Measurements from ENCODE around the gene TMPRSS3.

TMPRSS3 gene

GRCh38 chr21:42377951-42378340, 17.9 kb downstream of the TMPRSS3 start:
- TF ChIP-seq ZFP3 (CRISPR knock-in tag; IDR thresholded peaks at IDR 0.05) (no peak), RARB (CRISPR knock-in tag; IDR thresholded peaks at IDR 0.05) (no peak), ISL1 (CRISPR knock-in tag; IDR thresholded peaks at IDR 0.05) (no peak), OSR1 (CRISPR knock-in tag; IDR thresholded peaks at IDR 0.05) (no peak), POU6F1 (CRISPR knock-in tag; IDR thresholded peaks at IDR 0.05; ENCODE audit: borderline replicate concordance, low read depth) (no peak), CSDC2 (CRISPR knock-in tag; IDR thresholded peaks at IDR 0.05) (no peak)
- no peak for ATAC-seq

DNA sequence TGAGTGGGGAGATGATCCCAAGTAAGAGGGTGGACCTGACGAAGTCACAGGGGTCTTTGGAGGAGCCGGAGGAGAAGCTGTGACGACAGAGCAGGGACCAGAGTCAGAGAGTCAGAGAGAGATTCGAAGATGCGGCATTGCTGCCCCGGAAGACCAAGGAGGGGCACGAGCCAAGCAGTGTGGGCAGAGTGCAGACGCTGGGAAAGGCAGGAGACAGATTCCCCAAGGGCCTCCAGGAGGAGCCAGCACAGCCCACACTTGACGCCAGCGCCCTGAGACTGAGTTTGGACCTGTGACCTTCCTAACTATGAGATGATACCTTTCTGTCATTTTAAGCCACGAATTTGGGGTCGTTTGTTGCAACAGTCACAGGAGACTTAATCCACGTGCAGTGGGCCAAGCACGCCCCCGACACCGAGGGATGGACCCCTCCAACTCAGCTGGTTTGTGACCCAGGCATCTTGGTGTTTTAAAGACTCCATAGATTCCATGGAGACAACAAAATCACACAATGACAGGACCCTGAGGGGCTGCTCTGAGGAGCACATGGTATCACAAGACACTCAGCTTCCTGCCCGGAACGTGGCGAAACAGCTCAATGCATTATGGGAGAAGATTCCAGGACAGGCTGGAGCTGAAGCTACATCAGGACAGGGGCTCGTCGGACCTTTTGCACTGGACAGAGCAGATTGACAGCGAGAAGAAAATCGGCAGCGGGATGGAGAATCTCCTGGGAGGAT, 18.5 kb downstream of the TMPRSS3 start:
- ATAC-seq, result no peak
- TF ChIP-seq, protein P1, sequence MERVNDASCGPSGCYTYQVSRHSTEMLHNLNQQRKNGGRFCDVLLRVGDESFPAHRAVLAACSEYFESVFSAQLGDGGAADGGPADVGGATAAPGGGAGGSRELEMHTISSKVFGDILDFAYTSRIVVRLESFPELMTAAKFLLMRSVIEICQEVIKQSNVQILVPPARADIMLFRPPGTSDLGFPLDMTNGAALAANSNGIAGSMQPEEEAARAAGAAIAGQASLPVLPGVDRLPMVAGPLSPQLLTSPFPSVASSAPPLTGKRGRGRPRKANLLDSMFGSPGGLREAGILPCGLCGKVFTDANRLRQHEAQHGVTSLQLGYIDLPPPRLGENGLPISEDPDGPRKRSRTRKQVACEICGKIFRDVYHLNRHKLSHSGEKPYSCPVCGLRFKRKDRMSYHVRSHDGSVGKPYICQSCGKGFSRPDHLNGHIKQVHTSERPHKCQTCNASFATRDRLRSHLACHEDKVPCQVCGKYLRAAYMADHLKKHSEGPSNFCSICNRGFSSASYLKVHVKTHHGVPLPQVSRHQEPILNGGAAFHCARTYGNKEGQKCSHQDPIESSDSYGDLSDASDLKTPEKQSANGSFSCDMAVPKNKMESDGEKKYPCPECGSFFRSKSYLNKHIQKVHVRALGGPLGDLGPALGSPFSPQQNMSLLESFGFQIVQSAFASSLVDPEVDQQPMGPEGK (CRISPR knock-in tag; IDR thresholded peaks at IDR 0.05; ENCODE audit: borderline replicate concordance), result no peak
- TF ChIP-seq POU6F1 (CRISPR knock-in tag; IDR thresholded peaks at IDR 0.05; ENCODE audit: borderline replicate concordance, low read depth) (no peak), ZFP3 (CRISPR knock-in tag; IDR thresholded peaks at IDR 0.05) (no peak), ZNF565 (CRISPR knock-in tag; conservative IDR thresholded peaks at IDR 0.05; ENCODE audit: low read depth) (no peak), ESRRG (CRISPR knock-in tag; IDR thresholded peaks at IDR 0.05) (no peak), ZNF70 (CRISPR knock-in tag; IDR thresholded peaks at IDR 0.05) (no peak), ISL1 (CRISPR knock-in tag; IDR thresholded peaks at IDR 0.05) (no peak), ZC3H10 (CRISPR knock-in tag; IDR thresholded peaks at IDR 0.05) (no peak), CSDC2 (CRISPR knock-in tag; IDR thresholded peaks at IDR 0.05) (no peak), OSR1 (CRISPR knock-in tag; IDR thresholded peaks at IDR 0.05) (no peak), TOX (CRISPR knock-in tag; IDR thresholded peaks at IDR 0.05; ENCODE audit: borderline replicate concordance) (no peak), ARNTL (CRISPR knock-in tag; IDR thresholded peaks at IDR 0.05; ENCODE audit: borderline replicate concordance, low read depth) (no peak), GLIS3 (CRISPR knock-in tag; IDR thresholded peaks at IDR 0.05) (no peak)
- TF ChIP-seq, protein P2, sequence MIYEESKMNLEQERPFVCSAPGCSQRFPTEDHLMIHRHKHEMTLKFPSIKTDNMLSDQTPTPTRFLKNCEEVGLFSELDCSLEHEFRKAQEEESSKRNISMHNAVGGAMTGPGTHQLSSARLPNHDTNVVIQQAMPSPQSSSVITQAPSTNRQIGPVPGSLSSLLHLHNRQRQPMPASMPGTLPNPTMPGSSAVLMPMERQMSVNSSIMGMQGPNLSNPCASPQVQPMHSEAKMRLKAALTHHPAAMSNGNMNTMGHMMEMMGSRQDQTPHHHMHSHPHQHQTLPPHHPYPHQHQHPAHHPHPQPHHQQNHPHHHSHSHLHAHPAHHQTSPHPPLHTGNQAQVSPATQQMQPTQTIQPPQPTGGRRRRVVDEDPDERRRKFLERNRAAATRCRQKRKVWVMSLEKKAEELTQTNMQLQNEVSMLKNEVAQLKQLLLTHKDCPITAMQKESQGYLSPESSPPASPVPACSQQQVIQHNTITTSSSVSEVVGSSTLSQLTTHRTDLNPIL (CRISPR knock-in tag; IDR thresholded peaks at IDR 0.05; ENCODE audit: low read depth), result no peak

- no peak for ATAC-seq
- TF ChIP-seq, protein P1 (CRISPR knock-in tag; IDR thresholded peaks at IDR 0.05; ENCODE audit: borderline replicate concordance), result no peak
- TF ChIP-seq CSDC2 (CRISPR knock-in tag; IDR thresholded peaks at IDR 0.05) (no peak), ZNF70 (CRISPR knock-in tag; IDR thresholded peaks at IDR 0.05) (no peak), ESRRG (CRISPR knock-in tag; IDR thresholded peaks at IDR 0.05) (no peak), ZFP3 (CRISPR knock-in tag; IDR thresholded peaks at IDR 0.05) (no peak), ARNTL (CRISPR knock-in tag; IDR thresholded peaks at IDR 0.05; ENCODE audit: borderline replicate concordance, low read depth) (no peak), PPARA (CRISPR knock-in tag; IDR thresholded peaks at IDR 0.05; ENCODE audit: borderline replicate concordance) (no peak), GLIS3 (CRISPR knock-in tag; IDR thresholded peaks at IDR 0.05) (no peak), CSRNP3 (CRISPR knock-in tag; IDR thresholded peaks at IDR 0.05) (no peak), BACH2 (CRISPR knock-in tag; IDR thresholded peaks at IDR 0.05; ENCODE audit: borderline replicate concordance) (no peak), RARB (CRISPR knock-in tag; IDR thresholded peaks at IDR 0.05) (no peak)
These were observed 19.4 kb downstream of the TMPRSS3 start for GRCh38 chr21:42376338-42376982.
